GM18517 (cell line): ENCODE data around the gene NUTM2A.
A peak's percentile ranks its signal among the peaks of the same experiment; 100 is the strongest.
"Not testable (repeated sequence)": the region's sequence is repeated elsewhere in the genome, so short reads cannot be mapped to it uniquely, and the experiment has no call there.

Experiments
- ATAC-seq: cut with Tn5 transposase; IDR thresholded peaks from one replicate; pipeline ENCODE4 v1.9.1; 2021; ENCODE audit warnings: mild to moderate bottlenecking, moderate library complexity; ENCODE audit not compliant: unreplicated experiment

The NUTM2A gene

GRCh38 chr10:87225148-87225547 lies at the start of gene NUTM2A:
NUTM2A (plus strand) TSS chr10:87225448; CDS start chr10:87225831, 383 bp downstream.
- not testable (repeated sequence) for ATAC-seq

GRCh38 chr10:87177587-87177986 lies 47.7 kb upstream of the NUTM2A start:
- not testable (repeated sequence) for ATAC-seq

- ATAC-seq, result not testable (repeated sequence)
Measured at GRCh38 chr10:87184421-87184820, 40.8 kb upstream of the NUTM2A start.

- ATAC-seq, result not testable (repeated sequence)
Measured at GRCh38 chr10:87186016-87186415, 39.2 kb upstream of the NUTM2A start.

GRCh38 chr10:87187573-87187972 lies 37.7 kb upstream of the NUTM2A start:
- not testable (repeated sequence) for ATAC-seq

GRCh38 chr10:87191841-87192240 lies 33.4 kb upstream of the NUTM2A start:
- ATAC-seq, result not testable (repeated sequence)

- ATAC-seq, result peak; percentile 80
Measured at GRCh38 chr10:87200924-87201323, 24.3 kb upstream of the NUTM2A start.

GRCh38 chr10:87204801-87205200 lies 20.4 kb upstream of the NUTM2A start:
- ATAC-seq, result not testable (repeated sequence)

- ATAC-seq, result not testable (repeated sequence)
Measured at GRCh38 chr10:87206922-87207321, 18.3 kb upstream of the NUTM2A start.

- ATAC-seq, result not testable (repeated sequence)
Measured at GRCh38 chr10:87210309-87210708, 14.9 kb upstream of the NUTM2A start.

- ATAC-seq, result not testable (repeated sequence)
Measured at GRCh38 chr10:87211848-87212247, 13.4 kb upstream of the NUTM2A start.

- not testable (repeated sequence) for ATAC-seq
Measured at GRCh38 chr10:87213150-87213765, 12.0 kb upstream of the NUTM2A start.

- not testable (repeated sequence) for ATAC-seq
Measured at GRCh38 chr10:87213806-87214205, 11.4 kb upstream of the NUTM2A start.

- not testable (repeated sequence) for ATAC-seq
Measured at GRCh38 chr10:87216120-87216519, 9.1 kb upstream of the NUTM2A start.

- not testable (repeated sequence) for ATAC-seq
Measured at GRCh38 chr10:87219370-87219769, 5.9 kb upstream of the NUTM2A start.

- ATAC-seq, result not testable (repeated sequence)
Measured at GRCh38 chr10:87222789-87223188, 2.5 kb upstream of the NUTM2A start.

GRCh38 chr10:87228247-87228646 lies 3.0 kb downstream of the NUTM2A start:
- not testable (repeated sequence) for ATAC-seq

GRCh38 chr10:87229211-87229610 lies 4.0 kb downstream of the NUTM2A start:
- ATAC-seq, result not testable (repeated sequence)

GRCh38 chr10:87234854-87235253 lies 9.6 kb downstream of the NUTM2A start:
- not testable (repeated sequence) for ATAC-seq

- not testable (repeated sequence) for ATAC-seq
Measured at GRCh38 chr10:87237244-87237643, 12.0 kb downstream of the NUTM2A start.

- ATAC-seq, result not testable (repeated sequence)
Measured at GRCh38 chr10:87239346-87239808, 14.1 kb downstream of the NUTM2A start.

GRCh38 chr10:87242192-87242591 lies 16.9 kb downstream of the NUTM2A start:
- not testable (repeated sequence) for ATAC-seq

GRCh38 chr10:87247335-87247734 lies 22.1 kb downstream of the NUTM2A start:
- ATAC-seq, result not testable (repeated sequence)
